ENCODE measurements around the gene TADA2A.
"Not testable (repeated sequence)": the region's sequence is repeated elsewhere in the genome, so short reads cannot be mapped to it uniquely, and the experiment has no call there.

Gene TADA2A

DNA sequence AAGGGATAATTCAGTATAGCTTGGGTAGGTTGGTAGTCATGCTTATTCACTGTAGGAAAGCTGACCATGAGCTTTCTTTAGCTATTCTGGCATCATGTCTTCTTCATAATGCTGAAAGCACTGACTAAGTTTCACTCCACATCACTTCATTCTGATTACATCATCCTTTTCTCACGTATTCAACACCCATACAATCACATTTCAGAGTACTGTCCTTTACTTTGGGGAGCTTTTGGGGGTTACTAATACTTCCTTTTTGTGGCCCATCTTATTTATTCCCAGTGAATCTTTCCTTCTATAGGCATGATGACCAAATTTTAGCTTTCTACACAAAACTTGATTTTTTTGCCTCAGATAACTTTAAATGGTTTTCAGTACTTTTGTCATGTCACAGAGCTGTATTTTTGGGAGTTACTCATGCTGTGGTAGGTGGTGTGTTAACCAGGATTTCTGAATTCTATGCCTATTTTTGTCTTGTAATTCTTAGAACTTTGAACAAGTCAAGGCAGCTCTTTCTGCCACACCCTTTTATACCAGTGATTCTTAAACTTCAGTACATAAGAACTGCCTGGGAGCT is 23.5 kb downstream of the TADA2A start:
- in situ Hi-C loops (cut with HindIII; ENCODE audit: low sequenced_read_pairs): no loop called here
- DNase-seq (ENCODE audit: low read depth, low spot score): peak; percentile 51
- TF ChIP-seq, protein P1, sequence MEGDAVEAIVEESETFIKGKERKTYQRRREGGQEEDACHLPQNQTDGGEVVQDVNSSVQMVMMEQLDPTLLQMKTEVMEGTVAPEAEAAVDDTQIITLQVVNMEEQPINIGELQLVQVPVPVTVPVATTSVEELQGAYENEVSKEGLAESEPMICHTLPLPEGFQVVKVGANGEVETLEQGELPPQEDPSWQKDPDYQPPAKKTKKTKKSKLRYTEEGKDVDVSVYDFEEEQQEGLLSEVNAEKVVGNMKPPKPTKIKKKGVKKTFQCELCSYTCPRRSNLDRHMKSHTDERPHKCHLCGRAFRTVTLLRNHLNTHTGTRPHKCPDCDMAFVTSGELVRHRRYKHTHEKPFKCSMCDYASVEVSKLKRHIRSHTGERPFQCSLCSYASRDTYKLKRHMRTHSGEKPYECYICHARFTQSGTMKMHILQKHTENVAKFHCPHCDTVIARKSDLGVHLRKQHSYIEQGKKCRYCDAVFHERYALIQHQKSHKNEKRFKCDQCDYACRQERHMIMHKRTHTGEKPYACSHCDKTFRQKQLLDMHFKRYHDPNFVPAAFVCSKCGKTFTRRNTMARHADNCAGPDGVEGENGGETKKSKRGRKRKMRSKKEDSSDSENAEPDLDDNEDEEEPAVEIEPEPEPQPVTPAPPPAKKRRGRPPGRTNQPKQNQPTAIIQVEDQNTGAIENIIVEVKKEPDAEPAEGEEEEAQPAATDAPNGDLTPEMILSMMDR (IDR thresholded peaks at IDR 0.05; ENCODE audit: low read depth, low read length): no peak
- no peak overlapping the region for H3K4me3 ChIP-seq (ENCODE audit: low read depth, low read length)

DNA sequence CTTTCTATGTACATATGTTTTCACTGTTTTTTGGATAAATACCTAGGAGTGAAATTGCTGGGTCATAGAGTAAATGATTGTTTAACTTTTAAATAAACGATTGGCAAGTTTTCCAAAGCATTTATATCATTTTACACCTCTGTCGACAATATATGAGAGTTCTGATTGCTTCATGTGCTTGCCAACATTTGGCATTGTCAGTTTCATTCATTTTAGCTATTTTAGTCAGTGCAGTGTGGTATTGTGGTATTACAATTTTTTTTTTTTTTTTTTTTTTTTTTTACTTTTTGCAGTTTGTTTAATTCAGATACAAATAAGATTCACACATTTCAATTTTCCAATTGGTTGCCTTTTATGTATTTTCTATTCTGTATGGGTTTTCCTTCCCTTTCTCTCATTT is 26.0 kb downstream of the TADA2A start:
- TF ChIP-seq, protein P1 (IDR thresholded peaks at IDR 0.05; ENCODE audit: low read depth, low read length): no peak
- in situ Hi-C loops (cut with HindIII; ENCODE audit: low sequenced_read_pairs): no loop called here
- DNase-seq (ENCODE audit: low read depth, low spot score): no peak
- no peak overlapping the region for H3K4me3 ChIP-seq (ENCODE audit: low read depth, low read length)

DNA sequence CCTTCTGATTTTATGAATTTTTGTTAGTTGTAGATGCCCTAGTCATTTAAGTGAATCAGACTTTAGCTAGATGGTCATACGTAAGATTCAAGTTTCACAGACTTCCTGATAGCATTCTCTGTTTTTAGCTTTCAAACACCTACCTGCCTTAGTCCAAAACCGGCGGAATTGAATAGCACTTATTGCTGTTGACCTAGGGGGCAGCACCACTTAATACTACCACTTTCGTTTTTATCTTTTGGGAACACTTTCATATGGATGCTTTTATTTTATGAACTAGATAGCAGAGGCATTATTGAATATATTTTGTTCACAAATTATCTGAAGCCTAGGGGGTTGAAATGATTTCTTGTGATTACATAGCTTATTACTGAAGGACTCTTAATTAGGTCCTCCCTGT is 31.5 kb downstream of the TADA2A start:
- DNase-seq (ENCODE audit: low read depth, low spot score): no peak
- TF ChIP-seq, protein P1 (IDR thresholded peaks at IDR 0.05; ENCODE audit: low read depth, low read length): peak; percentile 24
- no peak overlapping the region for H3K4me3 ChIP-seq (ENCODE audit: low read depth, low read length)
- in situ Hi-C loops (cut with HindIII; ENCODE audit: low sequenced_read_pairs): no loop called here

DNA sequence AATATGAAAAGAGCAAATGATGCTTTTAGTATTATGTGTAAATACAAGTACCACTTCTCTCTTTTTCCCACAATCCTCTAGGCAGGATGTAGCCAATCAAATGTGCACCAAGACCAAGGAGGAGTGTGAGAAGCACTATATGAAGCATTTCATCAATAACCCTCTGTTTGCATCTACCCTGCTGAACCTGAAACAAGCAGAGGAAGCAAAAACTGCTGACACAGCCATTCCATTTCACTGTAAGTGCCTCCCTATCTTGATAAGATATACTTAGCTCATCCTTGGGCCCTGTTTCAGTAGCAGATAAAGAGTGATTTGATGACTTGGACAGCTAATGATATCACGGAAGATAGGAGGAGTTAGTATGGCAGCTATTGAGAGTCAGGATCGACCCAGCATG is 33.7 kb downstream of the TADA2A start:
- in situ Hi-C loops (cut with HindIII; ENCODE audit: low sequenced_read_pairs): no loop called here
- TF ChIP-seq, protein P1 (IDR thresholded peaks at IDR 0.05; ENCODE audit: low read depth, low read length): no peak
- DNase-seq (ENCODE audit: low read depth, low spot score): no peak
- no peak overlapping the region for H3K4me3 ChIP-seq (ENCODE audit: low read depth, low read length)

DNA sequence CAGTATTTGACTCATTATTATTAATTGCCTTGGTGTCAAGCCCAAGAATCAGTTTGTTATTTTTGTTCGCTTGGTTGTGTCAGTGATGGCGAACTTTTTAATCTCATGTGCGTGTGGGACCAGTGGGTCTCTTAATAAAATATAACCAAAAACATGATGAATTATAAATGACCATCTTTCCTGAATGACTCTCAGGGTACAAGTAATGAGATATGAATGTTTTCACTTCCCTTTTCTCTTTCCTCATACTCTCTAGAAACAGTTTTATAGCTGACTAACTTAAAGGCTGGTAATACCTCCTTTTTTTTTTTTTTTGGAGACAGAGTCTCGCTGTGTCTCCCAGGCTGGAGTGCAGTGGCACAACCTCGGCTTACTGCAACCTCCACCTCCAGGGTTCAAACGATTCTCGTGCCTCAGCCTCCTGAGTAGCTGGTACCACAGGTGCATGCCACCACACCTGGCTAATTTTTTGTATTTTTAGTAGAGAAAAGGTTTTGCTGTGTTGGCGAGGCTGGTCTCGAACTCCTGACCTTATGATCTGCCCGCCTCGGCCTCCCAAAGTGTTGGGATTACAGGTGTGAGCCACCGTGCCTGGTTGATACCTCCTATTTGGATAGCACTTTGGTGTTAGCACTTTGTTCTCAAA is 34.8 kb downstream of the TADA2A start:
- DNase-seq (ENCODE audit: low read depth, low spot score); in situ Hi-C loops (cut with HindIII; ENCODE audit: low sequenced_read_pairs); H3K4me3 ChIP-seq (ENCODE audit: low read depth, low read length): not testable (repeated sequence)

DNA sequence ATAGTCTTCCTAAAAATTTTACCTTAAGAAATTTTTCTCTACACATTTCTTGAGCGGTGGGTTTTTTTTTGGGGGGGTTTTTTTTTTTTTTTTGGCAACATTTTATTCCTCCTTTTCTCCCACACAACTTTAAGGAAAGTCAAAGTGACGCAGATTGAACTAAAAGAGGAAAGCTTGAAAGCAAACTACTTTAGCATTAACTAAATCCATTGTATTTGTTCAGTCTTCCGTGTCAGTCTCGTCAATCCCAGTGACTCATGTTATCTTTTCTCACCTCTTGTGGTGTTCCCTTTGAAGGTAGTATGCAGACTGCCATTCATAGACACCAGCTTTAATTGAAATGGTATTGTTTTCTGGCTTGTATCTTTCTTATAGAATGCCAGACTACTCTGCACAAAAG is 39.3 kb downstream of the TADA2A start:
- H3K4me3 ChIP-seq (ENCODE audit: low read depth, low read length): no peak overlapping the region
- TF ChIP-seq, protein P1 (IDR thresholded peaks at IDR 0.05; ENCODE audit: low read depth, low read length): no peak
- DNase-seq (ENCODE audit: low read depth, low spot score): peak; percentile 73
- in situ Hi-C loops (cut with HindIII; ENCODE audit: low sequenced_read_pairs): no loop called here

DNA sequence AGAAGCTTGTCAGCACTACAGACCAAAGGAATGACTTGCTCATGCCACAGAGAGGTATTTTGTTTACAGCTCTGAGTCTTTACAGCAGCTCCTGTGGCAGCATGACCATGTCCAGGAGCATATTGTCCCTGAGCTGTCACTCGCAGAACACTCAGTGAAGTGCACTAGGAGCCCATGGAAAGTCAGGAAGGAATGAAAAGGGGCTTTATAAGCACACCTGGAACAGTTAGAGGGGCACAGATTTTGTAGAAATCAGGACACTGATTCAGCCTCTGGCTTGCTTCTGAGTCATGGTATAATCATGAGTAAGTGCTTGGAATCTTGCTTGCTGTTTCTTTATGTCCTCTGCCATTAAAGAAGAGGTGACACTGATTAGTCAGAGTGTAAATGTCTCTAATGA is 41.0 kb downstream of the TADA2A start:
- TF ChIP-seq, protein P1 (IDR thresholded peaks at IDR 0.05; ENCODE audit: low read depth, low read length): no peak
- no peak overlapping the region for H3K4me3 ChIP-seq (ENCODE audit: low read depth, low read length)
- in situ Hi-C loops (cut with HindIII; ENCODE audit: low sequenced_read_pairs): no loop called here
- DNase-seq (ENCODE audit: low read depth, low spot score): peak; percentile 54

Data from astrocyte of the spinal cord (primary cell).